ENCODE measurements around the gene ZNF679.
"Not testable (repeated sequence)": the region's sequence is repeated elsewhere in the genome, so short reads cannot be mapped to it uniquely, and the experiment has no call there.

Gene ZNF679

GRCh38 chr7:64206903-64207302 is 21.4 kb upstream of the ZNF679 start, which contains the start of gene ZNF735:
Gene ZNF735 (plus strand): TSS chr7:64207203. CDS start chr7:64207203, 0 bp downstream.
- no peaks in the 10 kb centered on the region for H3K27me3 ChIP-seq (ENCODE audit: control insufficient read depth, insufficient read depth, low read length)
- H3K9ac ChIP-seq, result no peak within 1 kb of the TSS
- no peak within 1 kb of the TSS for H2AFZ ChIP-seq
- no peak within 1 kb of the TSS for H3K4me3 ChIP-seq (ENCODE audit: low read depth, low read length)
- no peak within 1 kb of the TSS for H3K4me2 ChIP-seq (ENCODE audit: low read length)
- no peak within 1 kb of the TSS for H3K27ac ChIP-seq
- H3K79me2 ChIP-seq, result no peaks in the 10 kb centered on the region
- no peaks in the 10 kb centered on the region for H3K9me3 ChIP-seq (ENCODE audit: control insufficient read depth, low read length)
- H3K36me3 ChIP-seq (ENCODE audit: control insufficient read depth, insufficient read depth, low read length), result no peaks in the 10 kb centered on the region
- no peaks in the 10 kb centered on the region for H3K4me1 ChIP-seq
- no peak for TF ChIP-seq CTCF (IDR thresholded peaks at IDR 0.05)

GRCh38 chr7:64219710-64220298 is 8.5 kb upstream of the ZNF679 start:
- not testable (repeated sequence) for H2AFZ ChIP-seq; H3K4me1 ChIP-seq; H3K9ac ChIP-seq; H3K36me3 ChIP-seq (ENCODE audit: control insufficient read depth, insufficient read depth, low read length); H3K79me2 ChIP-seq; H3K4me3 ChIP-seq (ENCODE audit: low read depth, low read length); H3K27ac ChIP-seq; H3K27me3 ChIP-seq (ENCODE audit: control insufficient read depth, insufficient read depth, low read length); H3K9me3 ChIP-seq (ENCODE audit: control insufficient read depth, low read length); H3K4me2 ChIP-seq (ENCODE audit: low read length)

- no peak overlapping the region for H3K27ac ChIP-seq
- no peaks in the 10 kb centered on the region for H3K79me2 ChIP-seq
- no peak overlapping the region for H3K9ac ChIP-seq
- no peaks in the 10 kb centered on the region for H3K4me1 ChIP-seq
- H3K36me3 ChIP-seq (ENCODE audit: control insufficient read depth, insufficient read depth, low read length), result no peaks in the 10 kb centered on the region
- H3K4me3 ChIP-seq (ENCODE audit: low read depth, low read length), result no peak overlapping the region
- no peak for TF ChIP-seq CTCF (IDR thresholded peaks at IDR 0.05)
- no peaks in the 10 kb centered on the region for H3K27me3 ChIP-seq (ENCODE audit: control insufficient read depth, insufficient read depth, low read length)
- H3K9me3 ChIP-seq (ENCODE audit: control insufficient read depth, low read length), result no peaks in the 10 kb centered on the region
- no peak overlapping the region for H2AFZ ChIP-seq
- H3K4me2 ChIP-seq (ENCODE audit: low read length), result no peak overlapping the region
Measured at GRCh38 chr7:64223366-64223765, 4.9 kb upstream of the ZNF679 start.

- no peak overlapping the region for H3K4me2 ChIP-seq (ENCODE audit: low read length)
- no peaks in the 10 kb centered on the region for H3K27me3 ChIP-seq (ENCODE audit: control insufficient read depth, insufficient read depth, low read length)
- TF ChIP-seq CTCF (IDR thresholded peaks at IDR 0.05), result no peak
- H3K4me3 ChIP-seq (ENCODE audit: low read depth, low read length), result no peak overlapping the region
- H3K9ac ChIP-seq, result no peak overlapping the region
- H3K9me3 ChIP-seq (ENCODE audit: control insufficient read depth, low read length), result no peaks in the 10 kb centered on the region
- no peak overlapping the region for H2AFZ ChIP-seq
- no peaks in the 10 kb centered on the region for H3K4me1 ChIP-seq
- H3K79me2 ChIP-seq, result no peaks in the 10 kb centered on the region
- no peak overlapping the region for H3K27ac ChIP-seq
- H3K36me3 ChIP-seq (ENCODE audit: control insufficient read depth, insufficient read depth, low read length), result no peaks in the 10 kb centered on the region
Measured at GRCh38 chr7:64266341-64266919, 38.2 kb downstream of the ZNF679 start.

GRCh38 chr7:64277630-64278029 is 49.4 kb downstream of the ZNF679 start:
- Histone ChIP-seq H3K27me3 (ENCODE audit: control insufficient read depth, insufficient read depth, low read length) (no peaks in the 10 kb centered on the region), H3K27ac (no peak overlapping the region), H3K4me1 (no peaks in the 10 kb centered on the region), H3K4me3 (ENCODE audit: low read depth, low read length) (no peak overlapping the region), H2AFZ (no peak overlapping the region), H3K9me3 (ENCODE audit: control insufficient read depth, low read length) (no peaks in the 10 kb centered on the region), H3K36me3 (ENCODE audit: control insufficient read depth, insufficient read depth, low read length) (no peaks in the 10 kb centered on the region), H3K9ac (no peak overlapping the region), H3K79me2 (no peaks in the 10 kb centered on the region), H3K4me2 (ENCODE audit: low read length) (no peak overlapping the region)
- no peak for TF ChIP-seq CTCF (IDR thresholded peaks at IDR 0.05)
